Measurements from ENCODE around the gene EIF2AK3. TPM values are rescaled to one million over a fixed set of nuclear protein-coding genes. Genes with fewer than 3 reads are reported as not detected.
"Not testable (repeated sequence)": the region's sequence is repeated elsewhere in the genome, so short reads cannot be mapped to it uniquely, and the experiment has no call there.

EIF2AK3 gene
- total RNA-seq, 2 donors from 2014 or later: 21.4 to 39.1 TPM

GRCh38 chr2:88651646-88652045 is 24.4 kb upstream of the EIF2AK3 start:
- Histone ChIP-seq H3K9me3 (no peaks in the 10 kb centered on the region), H3K27ac (no peak overlapping the region), H3K36me3 (no peaks in the 10 kb centered on the region), H3K4me1 (replicated peaks) (no peaks in the 10 kb centered on the region), H3K4me3 (no peak overlapping the region), H3K27me3 (replicated peaks; ENCODE audit: insufficient read depth) (no peaks in the 10 kb centered on the region)
- intact Hi-C loops (cut with DNase I): no loop called here
- DNase-seq (ENCODE audit: low spot score): no peak
- TF ChIP-seq POLR2AphosphoS5 (IDR thresholded peaks at IDR 0.05) (no peak), POLR2A (IDR thresholded peaks at IDR 0.05) (no peak), CTCF (IDR thresholded peaks at IDR 0.05) (no peak)
- WGBS: 85% methylated on average over 1 of the region's 1 CpG

GRCh38 chr2:88645291-88645882 is 18.1 kb upstream of the EIF2AK3 start:
- H3K9me3 ChIP-seq; H3K27ac ChIP-seq; H3K36me3 ChIP-seq; DNase-seq (ENCODE audit: low spot score); H3K27me3 ChIP-seq (replicated peaks; ENCODE audit: insufficient read depth); intact Hi-C loops (cut with DNase I); H3K4me1 ChIP-seq (replicated peaks); H3K4me3 ChIP-seq: not testable (repeated sequence)
- WGBS: 53% methylated on average over 2 of the region's 2 CpGs

GRCh38 chr2:88642278-88642677 is 15.0 kb upstream of the EIF2AK3 start:
- Histone ChIP-seq H3K27ac (no peak overlapping the region), H3K27me3 (replicated peaks; ENCODE audit: insufficient read depth) (no peaks in the 10 kb centered on the region), H3K36me3 (no peaks in the 10 kb centered on the region), H3K4me3 (no peak overlapping the region), H3K4me1 (replicated peaks) (no peaks in the 10 kb centered on the region), H3K9me3 (no peaks in the 10 kb centered on the region)
- DNase-seq (ENCODE audit: low spot score): no peak
- no peak for TF ChIP-seq POLR2AphosphoS5 (IDR thresholded peaks at IDR 0.05)
- no peak for TF ChIP-seq CTCF (IDR thresholded peaks at IDR 0.05)
- no peak for TF ChIP-seq POLR2A (IDR thresholded peaks at IDR 0.05)
- intact Hi-C loops (cut with DNase I): no loop called here
- 55% methylated on average over 3 of the region's 3 CpGs for WGBS

- intact Hi-C loops (cut with DNase I): no loop called here
- TF ChIP-seq POLR2A (IDR thresholded peaks at IDR 0.05): no peak
- TF ChIP-seq POLR2AphosphoS5 (IDR thresholded peaks at IDR 0.05): no peak
- TF ChIP-seq CTCF (IDR thresholded peaks at IDR 0.05): no peak
- H3K36me3 ChIP-seq: no peaks in the 10 kb centered on the region
- no peaks in the 10 kb centered on the region for H3K27me3 ChIP-seq (replicated peaks; ENCODE audit: insufficient read depth)
- no peaks in the 10 kb centered on the region for H3K9me3 ChIP-seq
- WGBS: 95% methylated on average over 7 of the region's 7 CpGs
- no peak for DNase-seq (ENCODE audit: low spot score)
- no peak overlapping the region for H3K4me3 ChIP-seq
- no peaks in the 10 kb centered on the region for H3K4me1 ChIP-seq (replicated peaks)
- H3K27ac ChIP-seq: no peak overlapping the region
Measured at GRCh38 chr2:88641330-88641729, 14.1 kb upstream of the EIF2AK3 start.

- H3K27me3 ChIP-seq (replicated peaks; ENCODE audit: insufficient read depth): no peaks in the 10 kb centered on the region
- H3K4me3 ChIP-seq: no peak overlapping the region
- intact Hi-C loops (cut with DNase I): no loop called here
- no peaks in the 10 kb centered on the region for H3K4me1 ChIP-seq (replicated peaks)
- no peak overlapping the region for H3K27ac ChIP-seq
- no peaks in the 10 kb centered on the region for H3K9me3 ChIP-seq
- TF ChIP-seq POLR2A (IDR thresholded peaks at IDR 0.05) (no peak), CTCF (IDR thresholded peaks at IDR 0.05) (no peak), POLR2AphosphoS5 (IDR thresholded peaks at IDR 0.05) (no peak)
- WGBS: 86% methylated on average over 1 of the region's 1 CpG
- no peaks in the 10 kb centered on the region for H3K36me3 ChIP-seq
- DNase-seq (ENCODE audit: low spot score): no peak
Measured at GRCh38 chr2:88639865-88640264, 12.6 kb upstream of the EIF2AK3 start.
